Upper lobe of right lung (tissue), 1 donor: ENCODE data around the gene MIA3. TPM values are rescaled to one million over a fixed set of nuclear protein-coding genes. Genes with fewer than 3 reads are reported as not detected.
A peak's percentile ranks its signal among the peaks of the same experiment; 100 is the strongest.

Experiments
- ATAC-seq: fragments of 200-7000 bp; cut with Tn5 transposase; one replicate; pipeline ENCODE4 v1.9.1; 2020; ENCODE audit warnings: mild to moderate bottlenecking, moderate library complexity
- DNase-seq: peaks from one replicate; pipeline ENCODE4 v3.0.0-alpha.2; 2020
- H3K27ac ChIP-seq: fragments of 200-600 bp; one replicate; pipeline ENCODE4 v1.8.0; 2022
- H3K27me3 ChIP-seq: fragments of 200-600 bp; one replicate; pipeline ENCODE4 v1.8.0; 2022; ENCODE audit warnings: mild to moderate bottlenecking
- H3K36me3 ChIP-seq: fragments of 200-600 bp; one replicate; pipeline ENCODE4 v1.8.0; 2022
- H3K4me1 ChIP-seq: fragments of 200-600 bp; one replicate; pipeline ENCODE4 v1.8.0; 2022
- H3K4me3 ChIP-seq: fragments of 200-600 bp; one replicate; pipeline ENCODE4 v1.8.0; 2022; ENCODE audit warnings: mild to moderate bottlenecking
- H3K9me3 ChIP-seq: fragments of 200-600 bp; one replicate; pipeline ENCODE4 v1.8.0; 2022
- intact Hi-C: fragments of 100-400 bp; cut with DNase I; formaldehyde crosslinking; loops from one replicate; pipeline ENCODE4 v1.11.0; 2022
- total RNA-seq: library from RNA; stranded (reverse); fragmentation: NEBNext Ultra II Directional; extraction: Animal tissue kit (Norgen Biotek cat#: 25700); gene quantifications from one replicate; pipeline ENCODE4 v1.2.1, GENCODE V29; 2021
- TF ChIP-seq, protein P1 (sequence below): fragments of 200-600 bp; IDR thresholded peaks from one replicate; pipeline ENCODE4 v1.8.0; 2022; ENCODE audit warnings: antibody characterized with exemption
- donor health status: DM: no; HTN: yes; CAD: no; lungs with severe emphysema.

Gene MIA3
- total RNA-seq, 1 donor from 2014 or later, result 69.1 TPM

DNA sequence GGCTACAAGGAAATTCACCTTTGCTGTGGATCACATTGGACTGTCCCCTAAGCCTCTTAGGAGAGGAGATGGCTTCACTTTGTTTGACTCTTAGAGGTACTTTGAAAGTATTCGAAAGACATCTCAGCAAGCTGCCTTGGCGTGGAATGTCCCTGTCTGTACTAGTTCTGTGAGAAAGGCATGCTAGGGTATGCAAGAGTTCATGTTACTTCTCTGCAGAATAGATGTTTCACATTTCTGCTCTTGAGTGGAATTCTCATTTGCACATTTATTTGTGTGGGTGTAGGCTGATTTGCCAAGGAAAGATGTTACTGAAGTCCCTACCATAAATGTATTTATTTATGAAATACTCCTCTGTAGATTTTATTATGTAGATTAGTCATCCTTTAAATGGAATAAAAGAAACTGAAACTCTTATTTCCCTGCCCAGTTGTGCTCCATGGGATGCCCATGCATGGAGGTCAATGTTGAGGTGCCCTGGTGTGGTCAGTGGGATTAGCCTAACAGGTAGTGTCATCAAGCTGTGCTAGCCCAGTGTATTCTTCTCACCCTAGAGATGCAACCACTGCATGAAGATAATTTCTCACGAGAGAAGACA is 13.8 kb downstream of the MIA3 start:
- no peak overlapping the region for H3K27ac ChIP-seq
- H3K36me3 ChIP-seq, result peaks cover 95% of the 10 kb centered on the region
- TF ChIP-seq, protein P1, sequence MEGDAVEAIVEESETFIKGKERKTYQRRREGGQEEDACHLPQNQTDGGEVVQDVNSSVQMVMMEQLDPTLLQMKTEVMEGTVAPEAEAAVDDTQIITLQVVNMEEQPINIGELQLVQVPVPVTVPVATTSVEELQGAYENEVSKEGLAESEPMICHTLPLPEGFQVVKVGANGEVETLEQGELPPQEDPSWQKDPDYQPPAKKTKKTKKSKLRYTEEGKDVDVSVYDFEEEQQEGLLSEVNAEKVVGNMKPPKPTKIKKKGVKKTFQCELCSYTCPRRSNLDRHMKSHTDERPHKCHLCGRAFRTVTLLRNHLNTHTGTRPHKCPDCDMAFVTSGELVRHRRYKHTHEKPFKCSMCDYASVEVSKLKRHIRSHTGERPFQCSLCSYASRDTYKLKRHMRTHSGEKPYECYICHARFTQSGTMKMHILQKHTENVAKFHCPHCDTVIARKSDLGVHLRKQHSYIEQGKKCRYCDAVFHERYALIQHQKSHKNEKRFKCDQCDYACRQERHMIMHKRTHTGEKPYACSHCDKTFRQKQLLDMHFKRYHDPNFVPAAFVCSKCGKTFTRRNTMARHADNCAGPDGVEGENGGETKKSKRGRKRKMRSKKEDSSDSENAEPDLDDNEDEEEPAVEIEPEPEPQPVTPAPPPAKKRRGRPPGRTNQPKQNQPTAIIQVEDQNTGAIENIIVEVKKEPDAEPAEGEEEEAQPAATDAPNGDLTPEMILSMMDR, result no peak
- ATAC-seq (no peak), DNase-seq (no peak)
- H3K4me1 ChIP-seq, result no peaks in the 10 kb centered on the region
- intact Hi-C loops, result loop anchor here (5.0 kb wide), 1 partner anchor 164 kb away; no protein-coding TSS in a partner anchor
- no peaks in the 10 kb centered on the region for H3K27me3 ChIP-seq
- no peaks in the 10 kb centered on the region for H3K9me3 ChIP-seq
- H3K4me3 ChIP-seq, result no peak overlapping the region

DNA sequence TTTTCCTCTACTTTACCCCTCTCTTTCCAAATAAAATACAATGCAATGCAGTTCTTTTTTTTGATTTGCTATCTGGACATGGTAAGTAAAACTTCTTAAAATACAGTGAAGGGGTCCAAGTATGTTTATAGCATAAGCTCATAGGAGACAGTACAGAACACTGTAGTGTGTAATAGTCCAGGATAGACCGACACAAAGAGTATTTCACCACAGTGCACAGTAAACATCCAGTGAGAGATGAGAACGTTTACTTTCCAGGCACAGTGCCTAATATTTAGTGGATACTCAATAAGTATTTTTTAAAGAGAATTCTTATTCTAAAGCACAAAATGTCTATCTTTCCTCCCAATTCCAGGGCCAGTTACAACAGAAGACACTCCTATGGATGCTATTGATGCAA is 14.9 kb downstream of the MIA3 start:
- TF ChIP-seq, protein P1, result no peak
- Histone ChIP-seq H3K9me3 (no peaks in the 10 kb centered on the region), H3K27me3 (no peaks in the 10 kb centered on the region), H3K36me3 (peaks cover 90% of the 10 kb centered on the region), H3K27ac (no peak overlapping the region), H3K4me1 (no peaks in the 10 kb centered on the region), H3K4me3 (no peak overlapping the region)
- DNase-seq, result no peak
- intact Hi-C loops, result loop anchor here (5.0 kb wide), 1 partner anchor 165 kb away; no protein-coding TSS in a partner anchor
- ATAC-seq, result no peak

DNA sequence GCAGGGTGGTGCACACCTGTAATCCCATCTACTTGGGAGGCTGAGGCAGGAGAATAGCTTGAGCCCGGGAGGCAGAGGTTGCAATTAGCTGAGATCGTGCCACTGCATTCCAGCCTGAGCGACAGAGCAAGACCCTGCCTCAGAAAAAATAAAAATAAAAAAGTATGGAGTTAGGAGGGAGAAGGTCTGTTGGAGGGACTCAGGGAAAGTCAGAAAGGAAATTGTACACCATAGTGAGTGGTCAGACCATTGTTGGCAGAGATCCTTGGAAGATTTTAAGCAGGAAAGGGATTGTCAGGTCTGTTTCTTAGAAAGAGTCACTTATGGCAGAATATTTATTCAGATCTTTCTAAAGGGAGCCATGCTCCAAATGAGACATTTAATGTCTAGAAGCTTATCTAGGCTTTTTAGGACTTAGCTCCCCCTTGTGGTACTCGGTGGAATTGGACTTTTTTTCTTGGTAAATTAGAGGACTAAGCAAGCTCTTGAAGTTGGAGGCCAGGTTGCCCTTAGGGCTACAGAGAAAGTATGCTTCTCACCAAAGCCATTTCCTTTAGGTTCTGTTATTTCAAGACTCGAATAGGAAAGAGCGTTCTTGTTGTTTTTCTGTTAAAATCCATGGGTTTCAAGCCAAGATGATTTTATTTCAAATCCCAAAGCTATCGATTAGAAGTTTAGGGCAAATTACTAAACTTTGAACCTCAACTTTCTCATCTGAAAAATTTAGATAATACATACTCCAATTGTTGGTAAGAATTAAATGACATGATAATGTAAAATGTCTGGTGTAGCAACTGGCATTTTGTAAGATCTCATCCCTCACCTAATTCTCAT is 16.5 kb downstream of the MIA3 start:
- no peak for DNase-seq
- intact Hi-C loops, result loop anchor here (5.0 kb wide), 1 partner anchor 167 kb away; no protein-coding TSS in a partner anchor

DNA sequence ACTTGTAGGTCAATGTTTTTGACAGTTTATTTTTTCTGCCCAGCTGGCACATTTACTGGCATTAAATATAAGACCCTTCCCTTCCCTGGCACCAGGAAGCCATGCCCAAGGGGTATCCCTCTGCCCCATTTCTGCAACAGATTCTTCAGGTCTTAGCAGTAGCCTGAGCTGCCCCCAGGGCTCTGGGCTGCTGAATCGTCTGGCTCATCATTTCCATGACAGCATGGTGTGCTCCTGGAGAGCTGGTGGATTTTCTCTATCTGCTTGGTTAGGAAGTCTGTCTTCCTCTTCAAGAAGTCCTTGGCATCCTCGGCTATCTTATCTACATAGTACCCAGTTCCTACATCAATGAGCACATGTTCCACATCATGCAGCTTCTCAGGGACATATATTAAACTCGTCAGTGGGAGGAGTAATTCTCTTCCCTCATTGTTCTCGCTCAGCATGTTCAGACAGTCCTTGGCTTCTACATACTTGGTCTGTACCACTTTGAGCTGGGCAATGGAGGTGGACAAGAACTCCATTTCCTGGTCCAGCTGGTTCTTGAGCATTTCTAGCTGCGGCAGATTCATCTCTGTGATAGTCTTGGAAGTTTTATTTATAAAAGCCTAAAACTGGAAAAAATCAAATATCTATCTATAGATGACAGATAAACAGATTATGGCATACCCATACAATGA is 23.5 kb downstream of the MIA3 start:
- no peak for ATAC-seq
- intact Hi-C loops, result no loop called here
- TF ChIP-seq, protein P1, result no peak
- peaks cover 30% of the 10 kb centered on the region for H3K36me3 ChIP-seq
- no peak overlapping the region for H3K4me3 ChIP-seq
- no peaks in the 10 kb centered on the region for H3K9me3 ChIP-seq
- H3K27ac ChIP-seq, result no peak overlapping the region
- DNase-seq, result no peak
- no peaks in the 10 kb centered on the region for H3K27me3 ChIP-seq
- H3K4me1 ChIP-seq, result peaks cover 13% of the 10 kb centered on the region

More for the DNA sequence above, 16.5 kb downstream of the MIA3 start:
- Histone ChIP-seq H3K36me3 (peaks cover 78% of the 10 kb centered on the region), H3K9me3 (no peaks in the 10 kb centered on the region), H3K27ac (no peak overlapping the region), H3K27me3 (no peaks in the 10 kb centered on the region), H3K4me1 (no peaks in the 10 kb centered on the region), H3K4me3 (no peak overlapping the region)
- peak; percentile 93 for ATAC-seq
- TF ChIP-seq, protein P1, result peak; percentile 93

DNA sequence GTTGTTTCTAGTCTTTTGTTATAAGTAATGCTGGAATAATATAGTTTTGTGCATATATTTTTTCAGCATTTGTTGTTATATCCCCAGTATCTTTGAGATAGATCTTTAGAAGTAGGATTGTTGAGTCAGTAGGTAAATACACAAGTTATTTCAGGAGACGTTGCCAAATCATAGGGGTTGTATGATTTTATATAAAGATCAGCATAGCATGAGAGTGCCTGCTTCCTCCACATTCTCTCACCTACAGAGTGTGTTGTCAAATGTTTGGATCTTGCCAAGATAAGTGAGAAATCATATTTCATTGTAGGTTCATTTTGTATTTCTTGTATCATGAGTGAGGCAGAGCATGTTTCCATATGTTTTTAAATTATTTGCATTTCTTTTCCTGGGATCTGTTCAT is 24.6 kb downstream of the MIA3 start:
- intact Hi-C loops, result no loop called here
- peaks cover 32% of the 10 kb centered on the region for H3K36me3 ChIP-seq
- no peak for ATAC-seq
- no peak overlapping the region for H3K27ac ChIP-seq
- no peak for DNase-seq
- TF ChIP-seq, protein P1, result no peak
- no peaks in the 10 kb centered on the region for H3K9me3 ChIP-seq
- no peak overlapping the region for H3K4me3 ChIP-seq
- H3K27me3 ChIP-seq, result no peaks in the 10 kb centered on the region
- peaks cover 13% of the 10 kb centered on the region for H3K4me1 ChIP-seq
